Fibroblast of lung (primary cell): ENCODE data around the gene KLHL29.

Experiments
- CTCF ChIP-seq, 2 donors: IDR thresholded peaks in 1 of 2; conservative IDR thresholded peaks in 1 of 2; 1 replicate in 1 of 2; 2 replicates in 1 of 2; pipeline ENCODE4 v1.5.1; 2011 to 2012; ENCODE audit warnings: low read length in 2 of 2, control low read depth in 1 of 2, inconsistent platforms in 1 of 2, low read depth in 1 of 2, mild to moderate bottlenecking in 1 of 2
- EZH2 ChIP-seq: IDR thresholded peaks from 2 replicates; pipeline ENCODE4 v1.5.1; 2012; ENCODE audit warnings: low read length, control low read depth, mild to moderate bottlenecking; ENCODE audit errors: missing control alignments

- TF ChIP-seq CTCF (conservative IDR thresholded peaks at IDR 0.05 in 1 of 2, IDR thresholded peaks at IDR 0.05 in 1 of 2; ENCODE audit: low read depth in 1 of 2, low read length in 2 of 2): no peak
- no peak for TF ChIP-seq EZH2
These were observed 190.1 kb downstream of the KLHL29 start for GRCh38 chr2:23574919-23575654.
